ENCODE measurements around the gene MTG2. TPM values are rescaled to one million over a fixed set of nuclear protein-coding genes. Genes with fewer than 3 reads are reported as not detected.
A peak's percentile ranks its signal among the peaks of the same experiment; 100 is the strongest.

The MTG2 gene
- total RNA-seq, 2 donors from 2014 or later = 8.8 to 16.5 TPM

DNA sequence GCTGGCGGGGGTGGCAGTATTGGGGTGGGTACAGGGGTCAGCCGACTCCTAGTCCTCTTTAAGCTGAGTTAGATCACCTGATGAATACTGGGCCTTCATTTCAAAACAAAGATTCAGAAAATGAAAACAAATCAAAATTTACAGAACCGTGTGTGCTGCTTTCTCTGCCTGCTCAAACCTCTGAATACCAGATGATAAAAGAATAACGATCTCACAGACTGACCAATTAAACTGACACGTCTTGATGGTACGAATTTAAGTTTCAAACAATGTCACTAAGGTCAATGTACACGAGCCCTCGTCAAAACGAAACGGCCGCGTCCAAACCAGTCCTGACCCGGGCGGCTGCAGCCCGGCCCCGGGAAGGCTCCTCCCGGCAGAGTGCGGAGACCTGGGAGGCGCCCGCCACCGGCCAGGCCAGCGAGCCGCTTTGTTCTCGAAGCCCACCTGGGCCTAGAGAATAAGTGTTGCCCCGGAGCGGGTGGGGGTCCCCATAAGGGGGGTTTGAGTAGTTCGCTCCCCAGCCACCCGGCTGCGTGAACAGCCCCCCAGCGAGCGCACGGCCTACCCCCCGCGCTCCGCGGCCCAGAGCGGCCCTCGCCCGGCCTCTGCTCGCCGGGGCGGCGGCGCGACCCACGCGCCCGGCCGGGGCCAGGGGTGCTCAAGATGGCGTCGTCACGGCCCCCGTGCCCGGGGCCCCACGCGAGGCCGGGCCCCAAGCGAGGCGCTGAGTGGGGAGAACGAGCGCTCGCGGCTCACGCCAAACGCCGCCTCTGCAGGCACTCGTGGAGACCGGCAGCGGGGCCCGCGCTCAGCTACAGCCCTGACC, 40.4 kb upstream of the MTG2 start:
- peak; percentile 10 for ATAC-seq
- peaks cover 13 to 17% of the 10 kb centered on the region in 2 donors for H3K36me3 ChIP-seq (replicated peaks in 1 of 2; ENCODE audit: insufficient read depth in 1 of 2, low read depth in 2 of 2)
- peak in 2 of 4 donors; percentile 36 to 40 for DNase-seq
- H3K27me3 ChIP-seq = no peaks in the 10 kb centered on the region
- H3K27ac ChIP-seq = peak overlapping the region; percentile 92 to 98 (median 92)
- no peak for TF ChIP-seq POLR2A (IDR thresholded peaks at IDR 0.05)
- TF ChIP-seq, protein P1, sequence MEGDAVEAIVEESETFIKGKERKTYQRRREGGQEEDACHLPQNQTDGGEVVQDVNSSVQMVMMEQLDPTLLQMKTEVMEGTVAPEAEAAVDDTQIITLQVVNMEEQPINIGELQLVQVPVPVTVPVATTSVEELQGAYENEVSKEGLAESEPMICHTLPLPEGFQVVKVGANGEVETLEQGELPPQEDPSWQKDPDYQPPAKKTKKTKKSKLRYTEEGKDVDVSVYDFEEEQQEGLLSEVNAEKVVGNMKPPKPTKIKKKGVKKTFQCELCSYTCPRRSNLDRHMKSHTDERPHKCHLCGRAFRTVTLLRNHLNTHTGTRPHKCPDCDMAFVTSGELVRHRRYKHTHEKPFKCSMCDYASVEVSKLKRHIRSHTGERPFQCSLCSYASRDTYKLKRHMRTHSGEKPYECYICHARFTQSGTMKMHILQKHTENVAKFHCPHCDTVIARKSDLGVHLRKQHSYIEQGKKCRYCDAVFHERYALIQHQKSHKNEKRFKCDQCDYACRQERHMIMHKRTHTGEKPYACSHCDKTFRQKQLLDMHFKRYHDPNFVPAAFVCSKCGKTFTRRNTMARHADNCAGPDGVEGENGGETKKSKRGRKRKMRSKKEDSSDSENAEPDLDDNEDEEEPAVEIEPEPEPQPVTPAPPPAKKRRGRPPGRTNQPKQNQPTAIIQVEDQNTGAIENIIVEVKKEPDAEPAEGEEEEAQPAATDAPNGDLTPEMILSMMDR (IDR thresholded peaks at IDR 0.05) = no peak
- intact Hi-C loops (cut with DNase I) = no loop called here
- H3K9me3 ChIP-seq = no peaks in the 10 kb centered on the region
- peaks cover 34% of the 10 kb centered on the region for H3K4me1 ChIP-seq
- peak overlapping the region; percentile 2 to 27 for H3K4me3 ChIP-seq
- WGBS, 2 donors = 0% methylated on average over 12 to 24 of the region's 71 CpGs

DNA sequence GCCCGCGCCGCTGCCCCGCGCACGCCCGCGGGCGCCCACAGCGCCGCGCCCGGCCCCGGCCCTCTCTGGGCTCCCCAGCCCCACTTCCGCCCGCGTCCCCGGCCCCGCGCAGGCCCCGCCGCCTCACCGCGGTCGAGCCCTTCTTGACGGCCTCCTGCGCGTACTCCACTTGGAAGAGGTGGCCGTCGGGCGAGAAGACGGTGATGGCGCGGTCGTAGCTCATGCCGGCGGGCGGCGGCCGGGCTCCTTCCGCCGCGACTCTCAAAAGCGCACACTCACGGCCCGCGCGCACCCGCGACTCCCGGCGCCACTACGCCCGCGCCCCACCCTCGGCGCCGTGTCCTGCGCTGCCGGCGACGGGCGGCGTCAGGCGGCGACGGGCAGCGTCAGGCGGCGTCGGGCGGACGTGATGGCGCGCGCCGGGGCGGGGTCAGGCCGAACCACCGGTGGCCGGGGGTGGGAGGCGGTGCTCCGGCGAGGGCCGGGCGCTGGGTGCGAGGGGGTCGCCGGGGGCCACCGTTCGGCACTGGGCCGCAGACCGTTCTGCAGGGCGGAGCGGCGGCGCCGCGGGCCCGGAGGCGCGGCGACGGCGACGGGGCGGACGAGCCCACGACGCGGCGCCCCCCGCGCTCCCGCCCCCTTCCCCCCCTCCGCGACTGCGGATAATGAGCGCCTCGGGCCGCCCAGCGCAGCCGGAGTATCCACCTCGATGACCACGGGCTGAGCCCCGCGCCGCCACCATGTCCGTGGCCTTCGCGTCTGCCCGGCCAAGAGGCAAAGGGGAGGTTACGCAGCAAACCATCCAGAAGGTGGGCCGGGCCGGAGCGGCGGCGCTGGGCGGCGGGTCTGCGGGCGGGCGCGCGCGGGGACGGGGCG, 39.5 kb upstream of the MTG2 start, which contains the start of the genes PSMA7 and SS18L1:
Gene PSMA7, minus strand, starts transcription at position 314 of the 876 bp plus-strand sequence. Its CDS starts 91 bp downstream, at position 223.
Gene SS18L1, plus strand, starts transcription at position 689 of the 876 bp plus-strand sequence. Its CDS starts 52 bp downstream, at position 741.
- WGBS, 2 donors = 0% methylated on average over 103 of the region's 148 CpGs; no CpG with 5 or more reads in 1 of the 2 donors
- Histone ChIP-seq H3K27me3 (no peaks in the 10 kb centered on the region), H3K9me3 (no peaks in the 10 kb centered on the region), H3K36me3 (replicated peaks in 1 of 2; ENCODE audit: insufficient read depth in 1 of 2, low read depth in 2 of 2) (peaks cover 8 to 13% of the 10 kb centered on the region in 2 donors), H3K4me3 (peak within 1 kb of the TSS; percentile 2 to 35), H3K4me1 (peaks cover 34% of the 10 kb centered on the region), H3K27ac (peak within 1 kb of the TSS; percentile 92 to 98 (median 92))
- TF ChIP-seq, protein P1 (IDR thresholded peaks at IDR 0.05) = peak in 1 of 7 experiments; percentile 7
- TF ChIP-seq POLR2A (IDR thresholded peaks at IDR 0.05) = peak; percentile 79 to 91 (median 85)
- DNase-seq = peak; percentile 86 to 88 (median 86)
- intact Hi-C loops (cut with DNase I) = no loop called here
- ATAC-seq = peak; percentile 93

DNA sequence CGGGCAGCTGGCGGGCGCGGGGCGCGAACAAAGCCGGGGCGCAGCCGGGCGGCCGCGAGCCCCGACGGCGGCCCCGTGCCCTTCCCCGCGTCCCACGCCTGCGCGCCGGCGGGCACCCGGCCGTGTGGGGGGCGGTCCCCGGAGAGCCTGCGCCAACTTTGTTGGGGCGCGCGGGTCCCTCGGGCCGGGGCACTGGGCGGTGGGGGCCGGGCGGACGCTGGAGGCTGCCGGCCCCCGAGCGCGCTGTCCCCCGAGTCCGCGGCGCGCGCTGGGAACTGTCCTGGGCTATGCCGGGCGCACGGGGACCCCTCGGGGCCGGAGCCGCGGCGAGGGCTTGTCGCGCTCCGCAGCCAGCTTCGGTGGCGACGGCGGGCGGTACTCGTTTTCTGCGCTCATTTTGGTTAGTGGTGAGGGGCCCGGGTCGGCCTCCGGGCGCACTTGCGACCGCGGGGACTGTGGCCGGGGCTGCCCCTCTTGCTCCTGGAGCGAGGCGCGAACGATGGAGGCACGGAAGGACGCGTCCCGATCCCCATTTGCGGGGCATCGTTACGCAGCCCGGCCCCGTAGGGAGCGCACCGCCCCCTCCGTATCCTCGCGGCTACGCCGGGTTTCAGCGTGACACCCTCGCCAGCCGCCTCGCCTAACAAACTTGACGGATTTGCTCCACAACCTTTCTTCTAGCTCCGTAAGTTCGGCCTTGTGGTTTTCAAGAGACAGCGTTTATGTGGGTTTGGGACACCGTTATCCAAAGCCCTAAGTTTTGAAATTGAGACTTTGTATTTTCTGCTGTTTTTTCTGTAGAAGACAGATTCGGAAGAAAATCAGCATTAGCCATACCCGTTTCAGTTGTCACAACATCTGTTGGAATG, 38.6 kb upstream of the MTG2 start:
- ATAC-seq (peak; percentile 24), DNase-seq (peak; percentile 46 to 66 (median 60))
- no peaks in the 10 kb centered on the region for H3K9me3 ChIP-seq
- H3K27ac ChIP-seq = peak overlapping the region; percentile 92 to 98 (median 92)
- H3K4me1 ChIP-seq = peaks cover 34% of the 10 kb centered on the region
- intact Hi-C loops (cut with DNase I) = no loop called here
- WGBS, 2 donors = 1% methylated on average over 8 to 90 of the region's 104 CpGs
- TF ChIP-seq, protein P1 (IDR thresholded peaks at IDR 0.05) = peak in 1 of 7 experiments; percentile 15
- peak in 2 of 3 donors; percentile 18 to 33 for TF ChIP-seq POLR2A (IDR thresholded peaks at IDR 0.05)
- no peaks in the 10 kb centered on the region for H3K27me3 ChIP-seq
- peak overlapping the region in 1 of 2 donors; percentile 35 for H3K4me3 ChIP-seq
- peaks cover 2 to 7% of the 10 kb centered on the region in 2 donors for H3K36me3 ChIP-seq (replicated peaks in 1 of 2; ENCODE audit: insufficient read depth in 1 of 2, low read depth in 2 of 2)

DNA sequence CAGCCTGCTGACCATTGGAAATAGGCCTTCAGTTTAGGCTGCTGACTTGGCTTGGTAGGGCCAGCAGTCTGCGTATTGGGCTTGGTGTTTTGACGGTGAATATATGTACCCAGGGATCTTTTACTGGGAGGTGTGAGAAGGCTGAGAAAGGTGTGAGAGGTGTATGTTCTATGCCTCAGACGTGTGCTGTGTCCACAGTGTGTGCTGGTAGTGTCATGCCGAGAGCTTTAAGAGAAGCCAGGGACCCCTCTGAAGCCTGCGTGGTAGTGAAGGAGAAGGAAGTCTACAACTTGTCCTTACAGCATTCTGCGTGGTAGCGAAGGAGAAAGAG, 37.2 kb upstream of the MTG2 start:
- 90 to 92% methylated on average over 7 of the region's 7 CpGs for WGBS, 2 donors
- H3K4me1 ChIP-seq = peaks cover 28% of the 10 kb centered on the region
- H3K27ac ChIP-seq = no peak overlapping the region
- no peak overlapping the region for H3K4me3 ChIP-seq
- intact Hi-C loops (cut with DNase I) = no loop called here
- ATAC-seq (no peak), DNase-seq (no peak)
- H3K9me3 ChIP-seq = no peaks in the 10 kb centered on the region
- H3K36me3 ChIP-seq (replicated peaks in 1 of 2; ENCODE audit: insufficient read depth in 1 of 2, low read depth in 2 of 2) = no peaks in the 10 kb centered on the region
- no peak for TF ChIP-seq POLR2A (IDR thresholded peaks at IDR 0.05)
- TF ChIP-seq, protein P1 (IDR thresholded peaks at IDR 0.05) = no peak
- H3K27me3 ChIP-seq = no peaks in the 10 kb centered on the region
